Heart left ventricle (tissue), 13 donors: ENCODE data around the gene HDHD3.

Source experiments
- POLR2A ChIP-seq, 2 donors: fragments of 450-650 bp; IDR thresholded peaks; one replicate each; pipeline ENCODE4 v1.6.1; 2017; ENCODE audit warnings: antibody characterized with exemption in 2 of 2, mild to moderate bottlenecking in 2 of 2, moderate library complexity in 2 of 2
- TF ChIP-seq, protein P1 (sequence below), 12 donors: fragments of 200-600 bp; sonication (generic) in 4 of 12; IDR thresholded peaks; one replicate each; pipeline versions ENCODE4 v1.5.0 to v1.8.0; 2018 to 2022; ENCODE audit warnings: antibody characterized with exemption in 12 of 12, mild to moderate bottlenecking in 5 of 12
- donor health status: ischemic (EF 13 %, LVEDD 7.1; RV severe dilation, severe dysfunction).
- donor health status: DM: no; HTN: yes; CAD: no.
- donor health status: DM: no; HTN: no; CAD: no.
- donor health status: ischemic (EF 25% LVEDD 6.9; RV normal size, moderate dysfunction).
- donor health status: ischemic (EF 25% LVEDD 5.7; RV mildly dilated, moderate dysfunction).
- donor health status: ischemic (EF 35%, LVEDD 5.7; RV mildly dilated, moderate dysfunction).
- donor health status: nonischemic (EF 11% LVEDD 7.7; RV severe dilation, severe dysfunction).
- donor health status: DM: yes; HTN: yes; CAD: no.
- donor health status: PGD.
- donor health status: ischemic (EF 29% LVEDD 5.4; RV normal size, mild dysfunction).
- donor health status: nonischemic (EF 23%, LVEDD 6.1; RV moderate dilation, normal function).

DNA sequence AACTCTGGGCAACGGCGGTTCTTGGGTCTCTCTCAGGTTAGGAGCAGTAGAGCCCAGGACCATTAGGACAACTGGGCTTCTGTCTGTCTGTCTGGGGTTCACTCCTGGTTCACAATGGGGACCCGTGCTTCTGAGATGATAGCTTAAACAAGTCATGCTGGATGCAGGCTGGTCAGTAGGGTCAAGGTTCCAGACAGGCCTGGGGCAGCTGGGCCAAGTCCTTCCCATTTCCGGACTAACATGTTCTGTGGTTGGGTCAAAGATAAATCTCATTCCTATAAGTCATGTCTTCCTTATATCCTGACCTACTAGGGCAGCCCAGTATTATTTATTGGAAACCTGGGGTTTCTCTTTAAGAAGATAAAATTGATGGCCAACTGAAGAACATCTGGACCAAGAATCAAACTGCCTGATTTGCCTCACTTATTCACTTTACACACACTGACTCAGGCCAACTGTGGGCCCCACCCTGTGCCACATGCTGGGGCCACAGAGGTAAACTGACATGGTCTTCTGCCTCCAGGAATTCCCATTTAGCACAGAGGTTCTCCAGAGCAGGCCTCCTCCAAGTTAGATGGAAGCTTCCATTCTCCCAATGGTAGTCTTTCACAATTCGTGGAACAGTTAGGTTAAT is 8.3 kb downstream of the HDHD3 start:
- TF ChIP-seq, protein P1, sequence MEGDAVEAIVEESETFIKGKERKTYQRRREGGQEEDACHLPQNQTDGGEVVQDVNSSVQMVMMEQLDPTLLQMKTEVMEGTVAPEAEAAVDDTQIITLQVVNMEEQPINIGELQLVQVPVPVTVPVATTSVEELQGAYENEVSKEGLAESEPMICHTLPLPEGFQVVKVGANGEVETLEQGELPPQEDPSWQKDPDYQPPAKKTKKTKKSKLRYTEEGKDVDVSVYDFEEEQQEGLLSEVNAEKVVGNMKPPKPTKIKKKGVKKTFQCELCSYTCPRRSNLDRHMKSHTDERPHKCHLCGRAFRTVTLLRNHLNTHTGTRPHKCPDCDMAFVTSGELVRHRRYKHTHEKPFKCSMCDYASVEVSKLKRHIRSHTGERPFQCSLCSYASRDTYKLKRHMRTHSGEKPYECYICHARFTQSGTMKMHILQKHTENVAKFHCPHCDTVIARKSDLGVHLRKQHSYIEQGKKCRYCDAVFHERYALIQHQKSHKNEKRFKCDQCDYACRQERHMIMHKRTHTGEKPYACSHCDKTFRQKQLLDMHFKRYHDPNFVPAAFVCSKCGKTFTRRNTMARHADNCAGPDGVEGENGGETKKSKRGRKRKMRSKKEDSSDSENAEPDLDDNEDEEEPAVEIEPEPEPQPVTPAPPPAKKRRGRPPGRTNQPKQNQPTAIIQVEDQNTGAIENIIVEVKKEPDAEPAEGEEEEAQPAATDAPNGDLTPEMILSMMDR (IDR thresholded peaks at IDR 0.05) = no peak
- TF ChIP-seq POLR2A (IDR thresholded peaks at IDR 0.05) = no peak
